Muscle layer of colon (tissue), 2 donors: Measurements from ENCODE around the gene ZFPM1.

Source experiments
- H3K27ac ChIP-seq: one replicate; pipeline ENCODE4 v1.7.0; 2013; ENCODE audit warnings: low read depth, mild to moderate bottlenecking, low read length, moderate library complexity
- H3K27me3 ChIP-seq, 2 donors: one replicate each; pipeline ENCODE4 v1.7.0; 2013; ENCODE audit warnings: low read length in 2 of 2, mild to moderate bottlenecking in 2 of 2; ENCODE audit not compliant: insufficient read depth in 2 of 2, control insufficient read depth in 1 of 2
- H3K36me3 ChIP-seq: one replicate; pipeline ENCODE4 v1.7.0; 2013; ENCODE audit warnings: mild to moderate bottlenecking, low read length; ENCODE audit not compliant: insufficient read depth
- H3K4me1 ChIP-seq: one replicate; pipeline ENCODE4 v1.7.0; 2013; ENCODE audit warnings: mild to moderate bottlenecking, low read length; ENCODE audit not compliant: insufficient read depth
- H3K4me3 ChIP-seq, 2 donors: one replicate each; pipeline ENCODE4 v1.7.0; 2013; ENCODE audit warnings: low read length in 2 of 2, low read depth in 1 of 2, mild to moderate bottlenecking in 1 of 2, moderate library complexity in 1 of 2
- H3K9ac ChIP-seq: one replicate; pipeline ENCODE4 v1.7.0; 2013; ENCODE audit warnings: low read length
- H3K9me3 ChIP-seq: one replicate; pipeline ENCODE4 v1.7.0; 2013; ENCODE audit warnings: mild to moderate bottlenecking, low read length
- donor health status: abdominal sarcoma.
- donor health status: Adenocarcinoma of cecum.

The ZFPM1 gene

GRCh38 chr16:88420496-88420895 is 32.6 kb upstream of the ZFPM1 start:
- Histone ChIP-seq H3K4me3 (no peak overlapping the region), H3K4me1 (no peaks in the 10 kb centered on the region)

GRCh38 chr16:88421301-88421700 is 31.8 kb upstream of the ZFPM1 start:
- H3K27ac ChIP-seq: no peak overlapping the region
- no peaks in the 10 kb centered on the region for H3K9me3 ChIP-seq
- H3K36me3 ChIP-seq: no peaks in the 10 kb centered on the region
- peaks cover 0 to 11% of the 10 kb centered on the region in 2 donors for H3K27me3 ChIP-seq
- H3K4me3 ChIP-seq: no peak overlapping the region
- H3K4me1 ChIP-seq: no peaks in the 10 kb centered on the region
- H3K9ac ChIP-seq: no peak overlapping the region

More at GRCh38 chr16:88420496-88420895, 32.6 kb upstream of the ZFPM1 start:
- no peak overlapping the region for H3K27ac ChIP-seq
- H3K9me3 ChIP-seq: no peaks in the 10 kb centered on the region
- H3K27me3 ChIP-seq: peaks cover 0 to 11% of the 10 kb centered on the region in 2 donors
- no peak overlapping the region for H3K9ac ChIP-seq
- no peaks in the 10 kb centered on the region for H3K36me3 ChIP-seq

- Histone ChIP-seq H3K4me3 (no peak overlapping the region), H3K9me3 (no peaks in the 10 kb centered on the region), H3K4me1 (no peaks in the 10 kb centered on the region), H3K27me3 (peaks cover 0 to 11% of the 10 kb centered on the region in 2 donors), H3K36me3 (no peaks in the 10 kb centered on the region), H3K27ac (no peak overlapping the region), H3K9ac (no peak overlapping the region)
Observed at GRCh38 chr16:88421871-88422433, 31.1 kb upstream of the ZFPM1 start.

- Histone ChIP-seq H3K9ac (no peak overlapping the region), H3K27ac (no peak overlapping the region), H3K9me3 (no peaks in the 10 kb centered on the region), H3K27me3 (peaks cover 0 to 11% of the 10 kb centered on the region in 2 donors), H3K4me3 (no peak overlapping the region), H3K4me1 (no peaks in the 10 kb centered on the region), H3K36me3 (no peaks in the 10 kb centered on the region)
Observed at GRCh38 chr16:88422733-88423447, 30.2 kb upstream of the ZFPM1 start.

GRCh38 chr16:88423448-88423850 is 29.6 kb upstream of the ZFPM1 start:
- Histone ChIP-seq H3K4me1 (no peaks in the 10 kb centered on the region), H3K9me3 (no peaks in the 10 kb centered on the region), H3K36me3 (no peaks in the 10 kb centered on the region)

GRCh38 chr16:88424587-88425235 is 28.4 kb upstream of the ZFPM1 start:
- H3K36me3 ChIP-seq: no peaks in the 10 kb centered on the region
- H3K4me1 ChIP-seq: no peaks in the 10 kb centered on the region
- H3K9ac ChIP-seq: no peak overlapping the region
- H3K27ac ChIP-seq: no peak overlapping the region
- no peak overlapping the region for H3K4me3 ChIP-seq
- H3K9me3 ChIP-seq: no peaks in the 10 kb centered on the region
- peaks cover 0 to 16% of the 10 kb centered on the region in 2 donors for H3K27me3 ChIP-seq

More at GRCh38 chr16:88423448-88423850, 29.6 kb upstream of the ZFPM1 start:
- Histone ChIP-seq H3K4me3 (no peak overlapping the region), H3K9ac (no peak overlapping the region), H3K27me3 (peaks cover 0 to 15% of the 10 kb centered on the region in 2 donors), H3K27ac (no peak overlapping the region)

- H3K9ac ChIP-seq: no peak overlapping the region
- H3K27ac ChIP-seq: no peak overlapping the region
- H3K4me1 ChIP-seq: no peaks in the 10 kb centered on the region
- no peaks in the 10 kb centered on the region for H3K9me3 ChIP-seq
- H3K4me3 ChIP-seq: no peak overlapping the region
- peaks cover 0 to 24% of the 10 kb centered on the region in 2 donors for H3K27me3 ChIP-seq
- no peaks in the 10 kb centered on the region for H3K36me3 ChIP-seq
Observed at GRCh38 chr16:88426018-88426417, 27.1 kb upstream of the ZFPM1 start.

GRCh38 chr16:88427376-88427775 is 25.7 kb upstream of the ZFPM1 start:
- no peaks in the 10 kb centered on the region for H3K9me3 ChIP-seq
- H3K36me3 ChIP-seq: no peaks in the 10 kb centered on the region
- H3K27me3 ChIP-seq: peaks cover 0 to 37% of the 10 kb centered on the region in 2 donors
- H3K4me1 ChIP-seq: no peaks in the 10 kb centered on the region
- no peak overlapping the region for H3K4me3 ChIP-seq
- no peak overlapping the region for H3K27ac ChIP-seq
- H3K9ac ChIP-seq: no peak overlapping the region

- H3K27ac ChIP-seq: no peak overlapping the region
- H3K9ac ChIP-seq: no peak overlapping the region
- peaks cover 0 to 42% of the 10 kb centered on the region in 2 donors for H3K27me3 ChIP-seq
- no peaks in the 10 kb centered on the region for H3K4me1 ChIP-seq
- H3K36me3 ChIP-seq: no peaks in the 10 kb centered on the region
- H3K4me3 ChIP-seq: no peak overlapping the region
- no peaks in the 10 kb centered on the region for H3K9me3 ChIP-seq
Observed at GRCh38 chr16:88428156-88428555, 24.9 kb upstream of the ZFPM1 start.

GRCh38 chr16:88428616-88429386 is 24.3 kb upstream of the ZFPM1 start:
- no peaks in the 10 kb centered on the region for H3K9me3 ChIP-seq
- no peak overlapping the region for H3K27ac ChIP-seq
- no peak overlapping the region for H3K9ac ChIP-seq
- H3K4me1 ChIP-seq: no peaks in the 10 kb centered on the region
- peaks cover 0 to 47% of the 10 kb centered on the region in 2 donors for H3K27me3 ChIP-seq
- H3K36me3 ChIP-seq: no peaks in the 10 kb centered on the region
- H3K4me3 ChIP-seq: no peak overlapping the region
